Peyer's patch (tissue), 4 donors: ENCODE data around the gene TMEM59L. TPM values are rescaled to one million over a fixed set of nuclear protein-coding genes. Genes with fewer than 3 reads are reported as not detected.
A peak's percentile ranks its signal among the peaks of the same experiment; 100 is the strongest.
"Not testable (repeated sequence)": the region's sequence is repeated elsewhere in the genome, so short reads cannot be mapped to it uniquely, and the experiment has no call there.

ENCODE experiments used
- DNase-seq, 3 donors: peaks; one replicate each; pipeline ENCODE4 v3.0.0-alpha.2; 2017 to 2019
- H3K27ac ChIP-seq, 4 donors: fragments of 200-600 bp; sonication (generic); one replicate each; pipeline ENCODE4 v1.5.1; 2016 to 2019
- H3K27me3 ChIP-seq, 2 donors: fragments of 200-600 bp; sonication (generic); one replicate each; pipeline ENCODE4 v1.5.1; 2019
- H3K36me3 ChIP-seq, 3 donors: fragments of 200-600 bp; sonication (generic); one replicate each; pipeline ENCODE4 v1.5.1; 2016 to 2019
- H3K4me1 ChIP-seq, 4 donors: fragments of 200-600 bp; sonication (generic); one replicate each; pipeline ENCODE4 v1.5.1; 2016 to 2019
- H3K4me3 ChIP-seq, 4 donors: fragments of 200-600 bp; sonication (generic); 1 replicate in 3 of 4; 2 replicates in 1 of 4; pipeline ENCODE4 v1.5.1; 2016 to 2019; ENCODE audit warnings: mild to moderate bottlenecking in 1 of 4
- H3K9me3 ChIP-seq, 4 donors: fragments of 200-600 bp; sonication (generic); one replicate each; pipeline ENCODE4 v1.5.1; 2016 to 2019; ENCODE audit warnings: mild to moderate bottlenecking in 1 of 4
- CTCF ChIP-seq, 6 experiments: fragments of 450-650 bp in 4 of 6; fragments of 200-600 bp in 2 of 6; sonication (generic) in 1 of 6; IDR thresholded peaks; one replicate each; pipeline ENCODE4 v1.5.1; 2017 to 2019; ENCODE audit warnings: antibody characterized with exemption in 6 of 6, mild to moderate bottlenecking in 3 of 6, moderate library complexity in 1 of 6
- POLR2A ChIP-seq, 2 donors: fragments of 450-650 bp; IDR thresholded peaks; one replicate each; pipeline ENCODE4 v1.5.1; 2017; ENCODE audit warnings: antibody characterized with exemption in 2 of 2, mild to moderate bottlenecking in 2 of 2, moderate library complexity in 2 of 2
- total RNA-seq, 4 donors: library from RNA; depleted of rRNA; stranded (reverse); fragments of >200 nt; gene quantifications; one replicate each; pipeline ENCODE4 v1.1.0, GENCODE V29; 2016

The TMEM59L gene
- total RNA-seq, 4 donors from 2014 or later: 0.70 to 2.0 (median 1.7) TPM; not detected in 1

- no peak for DNase-seq
- peaks cover 0 to 8% (median 0%) of the 10 kb centered on the region in 3 donors for H3K36me3 ChIP-seq
- H3K27me3 ChIP-seq: peaks cover 0 to 7% of the 10 kb centered on the region in 2 donors
- H3K27ac ChIP-seq: no peak overlapping the region
- no peak overlapping the region for H3K4me3 ChIP-seq
- no peak for TF ChIP-seq CTCF (IDR thresholded peaks at IDR 0.05)
- no peak for TF ChIP-seq POLR2A (IDR thresholded peaks at IDR 0.05)
- H3K4me1 ChIP-seq: peaks cover 0 to 17% (median 10%) of the 10 kb centered on the region in 4 donors
- no peaks in the 10 kb centered on the region for H3K9me3 ChIP-seq
Measured at GRCh38 chr19:18595475-18595874, 17.2 kb upstream of the TMEM59L start.

GRCh38 chr19:18596752-18597157 lies 15.9 kb upstream of the TMEM59L start:
- Histone ChIP-seq H3K4me1 (peaks cover 0 to 17% (median 10%) of the 10 kb centered on the region in 4 donors), H3K27ac (no peak overlapping the region), H3K4me3 (no peak overlapping the region), H3K36me3 (no peaks in the 10 kb centered on the region), H3K9me3 (no peaks in the 10 kb centered on the region), H3K27me3 (peaks cover 0 to 7% of the 10 kb centered on the region in 2 donors)
- DNase-seq: peak in 2 of 3 donors; percentile 67 to 74
- no peak for TF ChIP-seq CTCF (IDR thresholded peaks at IDR 0.05)
- no peak for TF ChIP-seq POLR2A (IDR thresholded peaks at IDR 0.05)

- H3K4me1 ChIP-seq: peaks cover 0 to 17% (median 10%) of the 10 kb centered on the region in 4 donors
- DNase-seq: no peak
- H3K36me3 ChIP-seq: no peaks in the 10 kb centered on the region
- TF ChIP-seq POLR2A (IDR thresholded peaks at IDR 0.05): no peak
- no peak for TF ChIP-seq CTCF (IDR thresholded peaks at IDR 0.05)
- H3K27me3 ChIP-seq: peaks cover 0 to 7% of the 10 kb centered on the region in 2 donors
- no peaks in the 10 kb centered on the region for H3K9me3 ChIP-seq
- no peak overlapping the region for H3K27ac ChIP-seq
- H3K4me3 ChIP-seq: no peak overlapping the region
Measured at GRCh38 chr19:18597809-18598660, 14.6 kb upstream of the TMEM59L start.

- Histone ChIP-seq H3K4me3 (no peak overlapping the region), H3K4me1 (peaks cover 0 to 21% (median 10%) of the 10 kb centered on the region in 4 donors), H3K9me3 (no peaks in the 10 kb centered on the region), H3K27ac (no peak overlapping the region), H3K27me3 (peaks cover 0 to 20% of the 10 kb centered on the region in 2 donors), H3K36me3 (no peaks in the 10 kb centered on the region)
- TF ChIP-seq CTCF (IDR thresholded peaks at IDR 0.05): no peak
- TF ChIP-seq POLR2A (IDR thresholded peaks at IDR 0.05): no peak
- no peak for DNase-seq
Measured at GRCh38 chr19:18599485-18599884, 13.2 kb upstream of the TMEM59L start.

GRCh38 chr19:18600692-18601397 lies 11.8 kb upstream of the TMEM59L start:
- Histone ChIP-seq H3K4me1 (peaks cover 0 to 15% (median 2%) of the 10 kb centered on the region in 4 donors), H3K27me3 (peaks cover 0 to 34% of the 10 kb centered on the region in 2 donors)
- H3K36me3 ChIP-seq, H3K4me3 ChIP-seq, H3K9me3 ChIP-seq, H3K27ac ChIP-seq, DNase-seq: not testable (repeated sequence)

- Histone ChIP-seq H3K36me3 (no peaks in the 10 kb centered on the region), H3K27me3 (peaks cover 0 to 33% of the 10 kb centered on the region in 2 donors), H3K4me1 (peaks cover 0 to 22% (median 5%) of the 10 kb centered on the region in 4 donors), H3K27ac (no peak overlapping the region), H3K4me3 (no peak overlapping the region), H3K9me3 (no peaks in the 10 kb centered on the region)
- no peak for TF ChIP-seq POLR2A (IDR thresholded peaks at IDR 0.05)
- TF ChIP-seq CTCF (IDR thresholded peaks at IDR 0.05): no peak
- no peak for DNase-seq
Measured at GRCh38 chr19:18601875-18602274, 10.8 kb upstream of the TMEM59L start.
